Measurements from ENCODE around the gene CTNND2. TPM values are rescaled to one million over a fixed set of nuclear protein-coding genes. Genes with fewer than 3 reads are reported as not detected.

Gene CTNND2
- total and polyA plus RNA-seq, 10 of the 15 experiments (the other 5 are each of a cell fraction or from before 2014, with no cell fraction given) = 0.02 to 0.16 (median 0.04) TPM; not detected in 7

DNA sequence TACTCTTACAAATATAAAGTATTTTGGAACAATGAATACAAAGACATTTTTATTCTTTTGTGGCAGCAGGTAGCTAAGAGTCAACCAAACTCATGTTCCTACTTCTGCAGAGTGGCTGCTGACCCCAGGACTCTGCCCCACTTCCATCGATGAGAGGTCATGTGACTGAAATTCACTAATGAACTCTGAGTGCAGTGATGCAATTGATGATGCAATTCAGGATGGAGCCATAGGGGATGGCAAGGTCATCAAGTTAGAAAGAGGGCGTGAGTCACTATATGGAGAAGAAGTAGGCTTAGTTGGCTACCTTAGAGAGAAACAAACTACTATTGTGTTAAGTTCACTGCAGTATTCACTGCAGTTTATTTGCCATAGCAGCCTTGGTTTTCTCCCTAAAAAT is 340.4 kb downstream of the CTNND2 start (continued):
- TF ChIP-seq, protein P1, sequence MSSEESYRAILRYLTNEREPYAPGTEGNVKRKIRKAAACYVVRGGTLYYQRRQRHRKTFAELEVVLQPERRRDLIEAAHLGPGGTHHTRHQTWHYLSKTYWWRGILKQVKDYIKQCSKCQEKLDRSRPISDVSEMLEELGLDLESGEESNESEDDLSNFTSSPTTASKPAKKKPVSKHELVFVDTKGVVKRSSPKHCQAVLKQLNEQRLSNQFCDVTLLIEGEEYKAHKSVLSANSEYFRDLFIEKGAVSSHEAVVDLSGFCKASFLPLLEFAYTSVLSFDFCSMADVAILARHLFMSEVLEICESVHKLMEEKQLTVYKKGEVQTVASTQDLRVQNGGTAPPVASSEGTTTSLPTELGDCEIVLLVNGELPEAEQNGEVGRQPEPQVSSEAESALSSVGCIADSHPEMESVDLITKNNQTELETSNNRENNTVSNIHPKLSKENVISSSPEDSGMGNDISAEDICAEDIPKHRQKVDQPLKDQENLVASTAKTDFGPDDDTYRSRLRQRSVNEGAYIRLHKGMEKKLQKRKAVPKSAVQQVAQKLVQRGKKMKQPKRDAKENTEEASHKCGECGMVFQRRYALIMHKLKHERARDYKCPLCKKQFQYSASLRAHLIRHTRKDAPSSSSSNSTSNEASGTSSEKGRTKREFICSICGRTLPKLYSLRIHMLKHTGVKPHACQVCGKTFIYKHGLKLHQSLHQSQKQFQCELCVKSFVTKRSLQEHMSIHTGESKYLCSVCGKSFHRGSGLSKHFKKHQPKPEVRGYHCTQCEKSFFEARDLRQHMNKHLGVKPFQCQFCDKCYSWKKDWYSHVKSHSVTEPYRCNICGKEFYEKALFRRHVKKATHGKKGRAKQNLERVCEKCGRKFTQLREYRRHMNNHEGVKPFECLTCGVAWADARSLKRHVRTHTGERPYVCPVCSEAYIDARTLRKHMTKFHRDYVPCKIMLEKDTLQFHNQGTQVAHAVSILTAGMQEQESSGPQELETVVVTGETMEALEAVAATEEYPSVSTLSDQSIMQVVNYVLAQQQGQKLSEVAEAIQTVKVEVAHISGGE (CRISPR knock-in tag; IDR thresholded peaks at IDR 0.05) = no peak

DNA sequence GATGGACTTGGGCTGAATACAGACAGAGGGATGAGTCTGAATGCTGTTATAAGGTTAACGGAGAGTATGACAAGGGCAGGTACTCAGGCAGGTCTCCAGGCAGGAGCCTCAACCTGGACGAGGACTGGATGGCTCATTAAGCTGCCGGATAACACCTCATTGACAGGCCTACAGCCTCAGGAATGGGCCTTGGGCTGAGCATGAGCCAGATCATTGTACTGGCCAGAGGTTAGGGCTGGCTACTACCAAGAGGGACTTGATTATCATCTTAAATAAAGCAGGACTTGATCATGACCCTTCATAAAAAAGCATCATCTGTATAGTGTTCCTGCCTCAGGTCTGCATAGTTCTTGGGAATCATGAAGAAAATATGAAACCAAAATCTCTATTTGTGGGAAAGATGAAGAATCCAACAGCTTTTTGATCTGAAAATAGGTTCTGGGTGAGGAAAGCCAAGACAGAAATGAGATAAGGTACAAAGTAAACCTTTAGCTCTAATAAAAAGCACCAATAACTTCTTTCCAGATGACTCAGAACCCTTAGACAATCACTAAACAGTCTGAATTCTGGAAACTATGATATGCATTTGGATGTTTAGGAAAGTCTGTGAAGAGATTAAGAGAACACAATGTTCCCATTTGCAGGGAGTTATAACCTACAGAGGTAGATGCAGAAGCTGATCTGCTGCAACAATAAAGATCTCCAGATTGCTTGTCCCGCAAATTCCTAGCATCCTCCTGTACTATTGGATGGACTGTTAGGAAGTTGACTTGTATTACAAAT is 343.1 kb downstream of the CTNND2 start:
- CTCF ChIA-PET = no interaction called here
- intact Hi-C loops (cut with micrococcal nuclease; ENCODE audit: unreplicated experiment) = no loop called here
- no TSS peak for BruUV-seq (replicated peaks)

More for the DNA sequence above, 343.1 kb downstream of the CTNND2 start:
- POLR2A ChIA-PET = no interaction called here
- H3K27ac ChIP-seq (ENCODE audit: control insufficient read depth, insufficient read depth) = no peak overlapping the region
- ATAC-seq = no peak
- no peaks in the 10 kb centered on the region for H3K9me3 ChIP-seq (replicated peaks; ENCODE audit: control insufficient read depth, insufficient read depth, low read length)
- H3K9ac ChIP-seq (ENCODE audit: control insufficient read depth, insufficient read depth, low read length) = no peak overlapping the region
- no peak overlapping the region for H3K4me2 ChIP-seq (ENCODE audit: control insufficient read depth, insufficient read depth)
- no peaks in the 10 kb centered on the region for H3K36me3 ChIP-seq (ENCODE audit: control insufficient read depth in 2 of 2, insufficient read depth in 2 of 2, low read length in 1 of 2)
- WGBS (ENCODE audit: insufficient coverage, insufficient replicate concordance, low lambda C conversion rate, missing lambda C conversion rate) = 27% methylated on average over 4 of the region's 4 CpGs
- H4K20me1 ChIP-seq (ENCODE audit: control insufficient read depth, insufficient read depth) = no peaks in the 10 kb centered on the region
- in situ Hi-C loops (cut with MboI) = no loop called here
- H3K4me3 ChIP-seq = no peak overlapping the region
- SMC1A ChIA-PET (ENCODE audit: uncharacterized antibody, unreplicated experiment) = no interaction called here
- TF ChIP-seq, protein P2, sequence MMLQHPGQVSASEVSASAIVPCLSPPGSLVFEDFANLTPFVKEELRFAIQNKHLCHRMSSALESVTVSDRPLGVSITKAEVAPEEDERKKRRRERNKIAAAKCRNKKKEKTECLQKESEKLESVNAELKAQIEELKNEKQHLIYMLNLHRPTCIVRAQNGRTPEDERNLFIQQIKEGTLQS (IDR thresholded peaks at IDR 0.05; ENCODE audit: borderline replicate concordance, extremely low read depth, low read depth, low read length) = no peak
- TF ChIP-seq ZNF384 (IDR thresholded peaks at IDR 0.05; ENCODE audit: borderline replicate concordance, low read depth, low read length) = no peak
- TF ChIP-seq SREBF2 (IDR thresholded peaks at IDR 0.05; ENCODE audit: low read length) = no peak
- no peak for TF ChIP-seq IKZF1 (conservative IDR thresholded peaks at IDR 0.05)
- no peaks in the 10 kb centered on the region for H3K4me1 ChIP-seq (ENCODE audit: control insufficient read depth, insufficient read depth, low read length)
- no peak for DNase-seq (ENCODE audit: low read depth, low spot score)
- RAD21 ChIA-PET (ENCODE audit: unreplicated experiment) = no interaction called here
- no peak for FAIRE-seq
- H3K79me2 ChIP-seq (ENCODE audit: control insufficient read depth, insufficient read depth, low read length) = no peaks in the 10 kb centered on the region
- H3K27me3 ChIP-seq (replicated peaks in 1 of 2; ENCODE audit: control insufficient read depth in 2 of 2, insufficient read depth in 2 of 2, low read length in 1 of 2) = no peaks in the 10 kb centered on the region
- H2AFZ ChIP-seq (ENCODE audit: control insufficient read depth, low read depth, low read length) = no peak overlapping the region

Data from GM12878 (cell line).